Nephron (organoid): ENCODE measurements around the gene LYPD6.

ENCODE experiments used
- H3K27ac Mint-ChIP-seq, 3 experiments: 2 replicates each; pipeline ENCODE4 v1.8.0; 2020; ENCODE audit warnings: mixed read lengths in 3 of 3, mild to moderate bottlenecking in 2 of 3, moderate library complexity in 1 of 3
- H3K27me3 Mint-ChIP-seq: 2 replicates; pipeline ENCODE4 v1.8.0; 2021; ENCODE audit warnings: low read depth, mild to moderate bottlenecking, moderate library complexity, mixed read lengths
- H3K36me3 Mint-ChIP-seq: 2 replicates; pipeline ENCODE4 v1.8.0; 2020; ENCODE audit warnings: low read depth, mixed read lengths
- H3K4me1 Mint-ChIP-seq: 2 replicates; pipeline ENCODE4 v1.8.0; 2020; ENCODE audit warnings: mixed read lengths
- H3K4me3 Mint-ChIP-seq, 3 experiments: 2 replicates each; pipeline ENCODE4 v1.8.0; 2020; ENCODE audit warnings: mild to moderate bottlenecking in 3 of 3, mixed read lengths in 3 of 3, moderate library complexity in 2 of 3
- H3K9me3 Mint-ChIP-seq: 2 replicates; pipeline ENCODE4 v1.8.0; 2020; ENCODE audit warnings: mixed read lengths
- CTCF ChIP-seq, 3 experiments: fragments of 200-600 bp; sonication (generic); IDR thresholded peaks; one replicate each; pipeline ENCODE4 v1.5.0; 2021; ENCODE audit warnings: antibody characterized with exemption in 3 of 3; ENCODE audit not compliant: unreplicated experiment in 3 of 3

The LYPD6 gene

DNA sequence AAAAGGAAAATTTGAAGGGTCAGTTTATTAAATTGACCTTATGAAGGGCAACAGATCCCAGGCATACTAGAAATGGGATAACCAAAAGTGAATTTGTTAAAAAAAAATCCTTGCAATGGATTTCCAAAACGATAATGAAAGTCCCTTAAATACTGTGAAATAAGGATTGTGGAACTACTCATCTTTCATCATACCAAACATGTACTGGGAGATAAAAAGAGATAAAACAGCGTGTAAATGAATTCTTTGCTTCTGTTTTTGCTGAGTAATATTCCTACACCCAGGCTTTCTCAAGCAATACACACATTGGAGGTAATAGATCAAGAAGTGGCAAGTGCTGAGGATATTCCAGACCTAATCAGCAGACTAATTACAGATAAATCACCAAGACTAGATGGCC lies 3.8 kb downstream of the LYPD6 start:
- Mint-ChIP-seq H3K27ac (no peak overlapping the region), H3K4me1 (peaks cover 7% of the 10 kb centered on the region), H3K27me3 (peaks cover 18% of the 10 kb centered on the region), H3K4me3 (no peak overlapping the region), H3K36me3 (peaks cover 14% of the 10 kb centered on the region), H3K9me3 (peaks cover 3% of the 10 kb centered on the region)
- TF ChIP-seq CTCF (IDR thresholded peaks at IDR 0.05; ENCODE audit: unreplicated experiment in 3 of 3) = no peak

DNA sequence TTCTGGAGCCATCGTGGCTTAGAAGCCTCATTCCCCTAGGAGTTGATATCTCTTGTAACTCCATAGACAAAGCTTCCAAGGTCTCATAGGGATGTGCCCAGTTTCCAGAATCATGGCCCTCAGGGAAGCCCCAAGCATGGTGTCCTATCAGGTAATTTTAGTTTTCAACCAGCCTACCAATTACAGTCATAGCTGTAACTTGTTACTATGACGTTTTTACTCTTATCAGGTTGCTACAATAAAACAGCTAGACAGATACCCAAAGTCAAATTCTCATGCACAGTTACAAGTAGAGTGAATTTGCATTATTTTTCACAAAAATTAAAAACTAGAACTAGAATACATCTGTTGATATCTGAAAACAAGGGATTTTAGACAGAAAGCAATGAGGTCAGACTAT lies 8.9 kb downstream of the LYPD6 start:
- no peak for TF ChIP-seq CTCF (IDR thresholded peaks at IDR 0.05; ENCODE audit: unreplicated experiment in 3 of 3)
- H3K27me3 Mint-ChIP-seq = no peaks in the 10 kb centered on the region
- no peak overlapping the region for H3K27ac Mint-ChIP-seq
- H3K9me3 Mint-ChIP-seq = peaks cover 3% of the 10 kb centered on the region
- H3K4me3 Mint-ChIP-seq = no peak overlapping the region
- peaks cover 5% of the 10 kb centered on the region for H3K4me1 Mint-ChIP-seq
- H3K36me3 Mint-ChIP-seq = peaks cover 14% of the 10 kb centered on the region

GRCh38 chr2:149342509-149342908 lies 12.1 kb downstream of the LYPD6 start:
- H3K27me3 Mint-ChIP-seq = no peaks in the 10 kb centered on the region
- peaks cover 4% of the 10 kb centered on the region for H3K36me3 Mint-ChIP-seq
- TF ChIP-seq CTCF (IDR thresholded peaks at IDR 0.05; ENCODE audit: unreplicated experiment in 3 of 3) = no peak
- peaks cover 5% of the 10 kb centered on the region for H3K4me1 Mint-ChIP-seq
- no peaks in the 10 kb centered on the region for H3K9me3 Mint-ChIP-seq
- no peak overlapping the region for H3K27ac Mint-ChIP-seq
- H3K4me3 Mint-ChIP-seq = no peak overlapping the region

DNA sequence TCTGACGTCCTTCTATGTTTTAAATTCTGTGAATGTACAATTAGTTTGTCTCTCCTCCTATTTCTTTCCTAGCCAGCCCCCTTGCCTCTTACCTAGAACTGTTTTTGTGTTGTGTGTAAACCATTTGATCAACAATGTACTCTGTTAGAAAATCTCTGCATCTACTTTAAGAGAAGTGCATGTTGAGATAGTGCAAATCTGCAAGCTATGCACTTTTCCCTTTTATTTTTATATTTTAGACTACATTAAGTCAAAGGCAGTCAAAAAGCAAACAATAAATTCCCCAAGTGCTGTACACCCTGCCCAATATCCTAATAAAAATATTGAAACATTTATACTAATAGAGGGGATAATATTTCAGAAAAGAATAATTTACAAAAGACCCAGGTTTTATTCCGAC lies 13.7 kb downstream of the LYPD6 start:
- Mint-ChIP-seq H3K36me3 (no peaks in the 10 kb centered on the region), H3K4me1 (peaks cover 12% of the 10 kb centered on the region), H3K27me3 (no peaks in the 10 kb centered on the region), H3K9me3 (no peaks in the 10 kb centered on the region), H3K27ac (no peak overlapping the region), H3K4me3 (no peak overlapping the region)
- TF ChIP-seq CTCF (IDR thresholded peaks at IDR 0.05; ENCODE audit: unreplicated experiment in 3 of 3) = no peak

- Mint-ChIP-seq H3K27ac (no peak overlapping the region), H3K9me3 (no peaks in the 10 kb centered on the region), H3K4me3 (no peak overlapping the region), H3K4me1 (peaks cover 23% of the 10 kb centered on the region), H3K27me3 (no peaks in the 10 kb centered on the region), H3K36me3 (no peaks in the 10 kb centered on the region)
- TF ChIP-seq CTCF (IDR thresholded peaks at IDR 0.05; ENCODE audit: unreplicated experiment in 3 of 3) = no peak
These were observed 15.9 kb downstream of the LYPD6 start for GRCh38 chr2:149346272-149346671.

- no peaks in the 10 kb centered on the region for H3K36me3 Mint-ChIP-seq
- H3K9me3 Mint-ChIP-seq = no peaks in the 10 kb centered on the region
- no peaks in the 10 kb centered on the region for H3K27me3 Mint-ChIP-seq
- H3K4me3 Mint-ChIP-seq = no peak overlapping the region
- H3K4me1 Mint-ChIP-seq = peaks cover 23% of the 10 kb centered on the region
- no peak overlapping the region for H3K27ac Mint-ChIP-seq
- no peak for TF ChIP-seq CTCF (IDR thresholded peaks at IDR 0.05; ENCODE audit: unreplicated experiment in 3 of 3)
These were observed 17.9 kb downstream of the LYPD6 start for GRCh38 chr2:149348291-149348690.
